ENCODE measurements around the gene M1AP. TPM values are rescaled to one million over a fixed set of nuclear protein-coding genes. Genes with fewer than 3 reads are reported as not detected.

M1AP gene
- total RNA-seq, 1 donor from 2014 or later: 0.10 TPM

DNA sequence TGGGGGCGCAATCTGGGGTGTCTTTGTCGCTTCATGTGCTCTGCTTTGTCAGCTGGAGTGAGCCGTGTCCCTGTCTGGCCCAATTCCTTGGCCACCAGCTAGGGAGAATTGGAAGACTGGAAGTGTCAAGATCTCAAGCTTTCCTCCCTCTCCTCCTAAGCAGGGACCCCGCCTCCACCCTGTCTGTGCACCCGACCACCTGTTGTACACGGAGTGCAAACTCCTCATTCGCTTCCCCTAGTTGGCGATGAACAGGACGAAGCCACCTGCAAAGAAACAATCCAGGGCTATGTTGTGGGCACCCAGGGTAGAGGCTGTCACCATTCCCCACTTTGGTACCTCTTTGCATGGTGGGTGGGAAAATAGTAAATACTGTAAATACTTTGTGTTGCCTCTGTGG, 120.4 kb downstream of the M1AP start:
- H3K4me3 Mint-ChIP-seq: peak overlapping the region; percentile 99
- no peak for DNase-seq (ENCODE audit: low spot score)
- no peaks in the 10 kb centered on the region for H3K9me3 Mint-ChIP-seq
- peaks cover 53% of the 10 kb centered on the region for H3K36me3 Mint-ChIP-seq (ENCODE audit: low read depth)
- no peaks in the 10 kb centered on the region for H3K27me3 Mint-ChIP-seq (ENCODE audit: insufficient read depth)
- intact Hi-C loops (cut with micrococcal nuclease): loop anchor here (2.0 kb wide), 1 partner anchor 431 kb away; the partner anchor contains the start of gene POLE4
- peak overlapping the region; percentile 88 for H3K27ac Mint-ChIP-seq
- H3K4me1 Mint-ChIP-seq (ENCODE audit: low read depth): peaks cover 54% of the 10 kb centered on the region

DNA sequence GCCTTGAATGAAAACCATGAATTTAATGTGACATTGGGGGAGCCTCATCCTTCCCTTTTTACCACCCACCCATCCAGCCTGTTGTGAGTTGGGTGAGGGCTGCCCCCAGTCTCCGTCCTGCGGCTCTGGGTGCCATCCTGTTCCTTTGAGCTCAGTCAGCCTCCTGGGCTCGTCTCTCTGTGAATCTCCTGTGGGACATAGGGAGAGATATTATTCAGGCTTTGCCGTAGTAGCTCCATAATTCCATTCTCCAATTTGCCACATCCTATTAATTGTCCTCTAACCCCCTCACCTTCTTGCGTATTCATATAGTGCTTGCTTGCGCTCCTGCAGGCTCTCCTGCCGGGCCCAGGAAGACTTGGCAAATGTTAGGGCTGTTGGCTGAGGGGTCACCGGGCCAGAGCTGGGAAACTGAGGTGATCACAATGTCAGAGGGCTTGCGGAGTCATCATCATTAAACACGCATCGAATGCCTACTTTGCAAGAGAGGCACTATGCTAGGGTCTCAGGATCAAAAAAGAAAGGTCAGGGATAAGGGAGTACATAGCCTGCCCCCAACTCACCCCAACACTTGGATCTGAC, 121.4 kb downstream of the M1AP start:
- H3K4me1 Mint-ChIP-seq (ENCODE audit: low read depth): peaks cover 52% of the 10 kb centered on the region
- no peak overlapping the region for H3K27ac Mint-ChIP-seq
- H3K27me3 Mint-ChIP-seq (ENCODE audit: insufficient read depth): no peaks in the 10 kb centered on the region
- intact Hi-C loops (cut with micrococcal nuclease): no loop called here
- no peaks in the 10 kb centered on the region for H3K9me3 Mint-ChIP-seq
- H3K36me3 Mint-ChIP-seq (ENCODE audit: low read depth): peaks cover 44% of the 10 kb centered on the region
- DNase-seq (ENCODE audit: low spot score): no peak
- peak overlapping the region; percentile 99 for H3K4me3 Mint-ChIP-seq

DNA sequence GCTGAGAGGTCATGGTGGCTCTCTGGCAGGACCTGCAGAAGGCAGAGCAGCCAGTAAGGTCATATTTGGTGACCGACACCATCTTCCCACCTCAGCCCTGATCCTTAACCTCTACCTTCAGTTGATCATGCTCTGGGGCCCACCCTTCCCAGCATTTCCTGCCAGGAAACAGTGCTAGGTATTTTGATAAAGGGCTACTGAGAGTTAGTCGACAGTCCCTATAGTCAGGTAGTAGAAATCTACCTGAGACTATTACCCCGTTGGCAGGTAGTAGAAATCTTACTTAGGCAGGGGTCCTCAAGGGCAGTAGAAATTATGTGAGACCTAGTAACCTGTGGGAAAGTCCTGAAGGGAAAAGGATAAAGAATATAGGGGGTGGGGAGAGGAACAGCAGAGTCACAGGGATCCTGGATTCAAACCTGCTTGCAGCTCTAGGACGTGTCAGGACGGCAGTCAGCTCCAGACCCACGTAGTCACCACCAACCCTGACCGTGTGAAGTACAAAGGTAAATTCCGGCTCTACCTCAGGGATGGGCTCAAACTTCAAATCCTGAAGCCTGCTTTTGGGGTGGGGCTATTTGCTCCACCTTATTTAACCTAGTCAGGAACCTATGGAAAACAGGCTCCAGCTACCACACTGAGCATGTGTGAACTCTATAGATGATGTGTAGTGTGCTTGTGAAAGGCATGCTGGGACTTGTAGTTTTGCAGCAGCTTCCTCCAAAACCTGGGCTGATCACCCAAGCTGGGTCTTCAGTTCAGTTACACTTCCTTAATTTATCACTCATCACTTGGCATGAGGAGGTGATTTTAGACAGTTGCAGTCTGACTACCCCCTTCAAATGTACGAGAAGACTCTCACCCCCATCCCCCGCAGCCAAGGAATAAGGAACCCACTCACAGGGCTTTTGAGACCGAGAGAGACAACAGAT, 122.1 kb downstream of the M1AP start, which contains the start of gene DQX1:
DQX1 (minus strand) TSS at position 515 of the 932 bp plus-strand sequence; CDS start at position 13, 502 bp downstream.
- Mint-ChIP-seq H3K27ac (peak within 1 kb of the TSS; percentile 64), H3K9me3 (no peaks in the 10 kb centered on the region), H3K4me1 (ENCODE audit: low read depth) (peaks cover 45% of the 10 kb centered on the region), H3K4me3 (peak within 1 kb of the TSS; percentile 99), H3K27me3 (ENCODE audit: insufficient read depth) (peaks cover 2% of the 10 kb centered on the region), H3K36me3 (ENCODE audit: low read depth) (peaks cover 39% of the 10 kb centered on the region)
- no peak for DNase-seq (ENCODE audit: low spot score)
- intact Hi-C loops (cut with micrococcal nuclease): no loop called here

DNA sequence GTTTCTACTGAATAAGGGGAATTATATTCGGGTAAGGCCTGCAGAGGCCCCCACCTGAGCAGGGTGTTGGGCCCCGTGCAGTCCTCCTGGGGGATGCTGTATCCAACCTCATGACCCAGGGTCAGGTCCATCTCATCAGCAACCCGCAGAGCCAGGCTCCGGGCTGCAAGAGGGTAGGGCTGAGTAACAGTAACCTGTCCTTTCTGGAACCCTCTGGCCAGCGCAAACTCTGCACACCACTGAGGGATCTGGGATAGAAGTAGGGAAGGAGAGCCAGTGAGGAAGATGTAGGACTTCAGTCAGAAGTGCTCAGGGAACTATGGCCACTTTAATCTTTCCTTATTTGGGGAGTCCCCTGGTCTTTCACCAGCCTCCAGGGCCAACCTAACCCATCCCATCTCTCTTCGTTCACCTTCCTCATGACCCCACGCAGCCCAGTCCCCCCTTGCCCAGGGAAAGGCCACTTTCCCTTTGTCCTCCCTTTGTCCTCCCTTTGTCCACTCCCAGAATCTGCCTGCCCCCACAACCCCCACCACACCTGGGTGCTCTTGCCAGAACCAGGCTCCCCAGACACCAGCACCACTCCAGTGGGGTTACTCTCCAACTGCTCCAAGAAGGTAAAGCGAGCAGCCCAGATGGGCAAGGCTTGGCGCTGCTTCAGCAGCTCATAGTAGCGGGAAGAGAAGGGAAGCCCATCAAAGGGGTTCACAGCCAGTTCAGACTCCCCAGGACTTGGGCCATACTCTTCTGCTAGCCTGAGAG, 123.0 kb downstream of the M1AP start:
- no peak for DNase-seq (ENCODE audit: low spot score)
- Mint-ChIP-seq H3K9me3 (no peaks in the 10 kb centered on the region), H3K36me3 (ENCODE audit: low read depth) (peaks cover 37% of the 10 kb centered on the region), H3K4me3 (no peak overlapping the region), H3K27me3 (ENCODE audit: insufficient read depth) (peaks cover 7% of the 10 kb centered on the region), H3K4me1 (ENCODE audit: low read depth) (peaks cover 39% of the 10 kb centered on the region), H3K27ac (no peak overlapping the region)
- intact Hi-C loops (cut with micrococcal nuclease): no loop called here

DNA sequence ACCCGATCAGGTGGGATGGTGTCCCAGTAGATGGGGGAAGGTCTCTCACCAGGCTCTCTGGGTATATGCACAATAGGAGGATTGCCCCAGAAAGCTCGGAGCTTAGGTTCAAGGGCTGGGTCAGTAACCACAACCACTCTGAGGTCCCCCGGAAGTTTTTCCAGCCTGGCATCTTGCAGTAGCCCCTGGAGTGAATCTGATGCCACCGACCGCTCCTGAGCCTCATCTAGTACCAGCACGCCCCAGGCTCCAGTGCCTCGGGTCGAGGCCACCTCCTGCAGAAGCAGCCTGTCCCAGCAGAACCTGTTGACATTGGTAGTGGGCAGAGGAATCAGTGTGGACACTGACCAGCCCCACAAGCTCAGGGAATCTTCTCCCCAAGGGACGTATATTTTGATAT, 124.1 kb downstream of the M1AP start:
- peaks cover 39% of the 10 kb centered on the region for H3K4me1 Mint-ChIP-seq (ENCODE audit: low read depth)
- H3K36me3 Mint-ChIP-seq (ENCODE audit: low read depth): peaks cover 36% of the 10 kb centered on the region
- no peaks in the 10 kb centered on the region for H3K9me3 Mint-ChIP-seq
- intact Hi-C loops (cut with micrococcal nuclease): no loop called here
- peaks cover 9% of the 10 kb centered on the region for H3K27me3 Mint-ChIP-seq (ENCODE audit: insufficient read depth)
- no peak for DNase-seq (ENCODE audit: low spot score)
- H3K27ac Mint-ChIP-seq: no peak overlapping the region
- no peak overlapping the region for H3K4me3 Mint-ChIP-seq

DNA sequence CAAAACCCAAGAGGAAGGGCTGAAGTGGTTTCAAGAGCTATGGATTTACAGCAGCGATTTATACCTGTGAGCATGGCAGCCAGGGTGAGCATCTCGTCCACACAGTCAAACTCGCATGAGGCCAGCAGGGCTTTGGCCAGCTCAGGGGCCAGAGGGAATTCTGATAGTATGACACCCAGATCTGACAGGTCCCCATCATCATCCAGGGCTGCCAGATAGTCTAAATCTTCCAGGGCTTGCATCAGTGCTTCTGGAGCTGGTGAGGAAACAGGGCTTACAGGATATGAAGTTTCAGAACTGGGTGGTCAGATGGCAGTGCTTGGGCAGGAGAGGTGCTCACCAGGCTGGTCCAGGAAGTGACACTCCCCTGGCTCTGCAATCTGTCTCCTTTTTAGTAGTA, 125.6 kb downstream of the M1AP start:
- Mint-ChIP-seq H3K4me1 (ENCODE audit: low read depth) (peaks cover 27% of the 10 kb centered on the region), H3K27me3 (ENCODE audit: insufficient read depth) (peaks cover 24% of the 10 kb centered on the region), H3K4me3 (no peak overlapping the region), H3K36me3 (ENCODE audit: low read depth) (peaks cover 27% of the 10 kb centered on the region), H3K9me3 (no peaks in the 10 kb centered on the region), H3K27ac (no peak overlapping the region)
- no peak for DNase-seq (ENCODE audit: low spot score)
- intact Hi-C loops (cut with micrococcal nuclease): no loop called here

DNA sequence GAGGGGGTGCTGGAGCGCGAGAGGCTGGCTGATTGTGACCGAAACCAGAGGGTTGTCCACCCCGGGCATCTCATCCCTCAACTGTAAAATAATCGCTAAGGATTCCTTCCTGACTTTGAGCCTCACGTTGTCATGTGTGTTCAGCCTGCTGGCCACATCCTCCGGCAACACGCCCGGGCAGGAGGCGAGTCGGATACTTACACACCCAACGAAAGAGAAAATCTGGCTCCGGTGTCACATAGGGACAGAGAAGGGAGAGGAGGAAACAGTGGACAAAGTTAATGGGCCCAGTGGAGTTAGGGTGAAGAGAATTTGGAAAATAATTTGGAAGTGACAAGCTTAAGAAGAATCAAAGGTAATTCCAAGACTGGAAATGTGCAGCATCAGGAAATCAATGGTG, 131.5 kb downstream of the M1AP start:
- Mint-ChIP-seq H3K4me3 (peak overlapping the region; percentile 81), H3K4me1 (ENCODE audit: low read depth) (peaks cover 16% of the 10 kb centered on the region), H3K27me3 (ENCODE audit: insufficient read depth) (peaks cover 61% of the 10 kb centered on the region), H3K27ac (no peak overlapping the region), H3K9me3 (no peaks in the 10 kb centered on the region), H3K36me3 (ENCODE audit: low read depth) (peaks cover 12% of the 10 kb centered on the region)
- intact Hi-C loops (cut with micrococcal nuclease): loop anchor here (1.0 kb wide), 2 partner anchors 9 to 13 kb away; partner anchors contain the start of genes AUP1, HTRA2 and PCGF1
- no peak for DNase-seq (ENCODE audit: low spot score)

DNA sequence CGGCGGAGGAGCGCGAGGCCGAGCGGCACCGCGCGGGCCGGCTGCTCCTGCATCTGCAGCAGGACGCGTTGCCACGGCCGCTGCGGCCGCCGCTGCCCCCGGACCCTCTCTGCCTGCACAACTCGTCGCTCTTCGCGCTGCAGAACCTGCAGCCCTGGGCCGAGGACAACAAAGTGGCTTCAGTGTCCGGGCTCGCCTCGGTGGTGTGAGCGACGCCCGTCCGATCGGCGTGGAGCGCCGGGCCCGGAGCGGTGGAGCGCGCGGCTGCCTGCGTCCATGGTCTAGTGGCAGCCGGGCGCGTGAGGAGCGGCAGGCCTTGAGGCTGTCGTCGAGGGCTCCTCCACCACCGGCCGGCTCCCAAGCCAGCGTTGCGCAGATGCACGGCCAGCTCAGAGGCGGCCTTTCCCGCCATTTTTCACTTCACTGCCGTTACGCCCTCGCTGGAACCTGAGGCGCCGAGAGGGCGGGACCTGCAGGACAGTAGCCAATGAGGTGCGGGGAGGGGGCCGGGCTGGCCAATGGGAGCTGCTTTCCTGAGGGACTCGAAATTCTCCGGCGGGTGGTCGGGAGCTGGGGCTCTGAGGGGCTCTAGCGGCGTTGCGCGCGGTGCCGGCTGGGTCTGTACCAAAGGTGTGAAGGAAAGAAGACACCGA, 132.0 kb downstream of the M1AP start:
- peak overlapping the region; percentile 81 for H3K4me3 Mint-ChIP-seq
- DNase-seq (ENCODE audit: low spot score): peak; percentile 72
- H3K36me3 Mint-ChIP-seq (ENCODE audit: low read depth): peaks cover 12% of the 10 kb centered on the region
- no peak overlapping the region for H3K27ac Mint-ChIP-seq
- peaks cover 16% of the 10 kb centered on the region for H3K4me1 Mint-ChIP-seq (ENCODE audit: low read depth)
- intact Hi-C loops (cut with micrococcal nuclease): loop anchor here (1.0 kb wide), 2 partner anchors 9 to 13 kb away; partner anchors contain the start of genes AUP1, HTRA2 and PCGF1
- peaks cover 65% of the 10 kb centered on the region for H3K27me3 Mint-ChIP-seq (ENCODE audit: insufficient read depth)
- no peaks in the 10 kb centered on the region for H3K9me3 Mint-ChIP-seq

DNA sequence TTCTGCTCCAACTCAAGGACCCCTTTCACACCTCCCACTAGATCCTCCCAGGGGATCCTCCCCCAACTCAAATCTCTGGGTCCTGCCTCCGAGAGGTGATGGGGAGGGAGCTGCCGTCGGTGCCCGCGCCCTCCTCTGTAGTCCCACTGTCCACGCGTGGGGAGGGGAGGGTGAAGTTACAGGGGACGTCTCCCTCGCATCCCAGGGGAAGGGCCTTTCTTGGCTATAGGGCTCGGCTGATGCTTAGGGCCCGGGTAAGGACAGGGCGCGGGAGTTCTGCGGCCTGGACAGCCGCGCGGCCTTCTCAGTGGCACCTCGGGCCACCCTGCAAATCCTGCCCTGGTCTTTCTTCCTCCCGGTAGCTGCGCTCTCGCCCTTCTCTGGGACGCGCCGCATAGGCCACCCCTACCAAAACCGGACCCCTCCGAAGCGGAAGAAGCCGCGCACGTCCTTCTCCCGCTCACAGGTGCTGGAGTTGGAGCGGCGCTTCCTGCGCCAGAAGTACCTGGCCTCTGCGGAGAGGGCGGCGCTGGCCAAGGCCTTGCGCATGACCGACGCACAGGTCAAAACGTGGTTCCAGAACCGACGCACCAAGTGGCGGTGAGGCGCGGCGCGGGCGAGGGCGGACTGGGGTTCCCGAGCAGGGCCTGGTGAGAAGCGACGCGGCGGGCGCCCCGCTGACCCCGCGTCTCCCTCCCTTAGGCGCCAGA, 132.7 kb downstream of the M1AP start:
- Mint-ChIP-seq H3K4me1 (ENCODE audit: low read depth) (peaks cover 16% of the 10 kb centered on the region), H3K9me3 (no peaks in the 10 kb centered on the region), H3K27me3 (ENCODE audit: insufficient read depth) (peaks cover 66% of the 10 kb centered on the region), H3K27ac (peak overlapping the region; percentile 49), H3K4me3 (peak overlapping the region; percentile 77), H3K36me3 (ENCODE audit: low read depth) (peaks cover 12% of the 10 kb centered on the region)
- DNase-seq (ENCODE audit: low spot score): no peak
- intact Hi-C loops (cut with micrococcal nuclease): no loop called here

DNA sequence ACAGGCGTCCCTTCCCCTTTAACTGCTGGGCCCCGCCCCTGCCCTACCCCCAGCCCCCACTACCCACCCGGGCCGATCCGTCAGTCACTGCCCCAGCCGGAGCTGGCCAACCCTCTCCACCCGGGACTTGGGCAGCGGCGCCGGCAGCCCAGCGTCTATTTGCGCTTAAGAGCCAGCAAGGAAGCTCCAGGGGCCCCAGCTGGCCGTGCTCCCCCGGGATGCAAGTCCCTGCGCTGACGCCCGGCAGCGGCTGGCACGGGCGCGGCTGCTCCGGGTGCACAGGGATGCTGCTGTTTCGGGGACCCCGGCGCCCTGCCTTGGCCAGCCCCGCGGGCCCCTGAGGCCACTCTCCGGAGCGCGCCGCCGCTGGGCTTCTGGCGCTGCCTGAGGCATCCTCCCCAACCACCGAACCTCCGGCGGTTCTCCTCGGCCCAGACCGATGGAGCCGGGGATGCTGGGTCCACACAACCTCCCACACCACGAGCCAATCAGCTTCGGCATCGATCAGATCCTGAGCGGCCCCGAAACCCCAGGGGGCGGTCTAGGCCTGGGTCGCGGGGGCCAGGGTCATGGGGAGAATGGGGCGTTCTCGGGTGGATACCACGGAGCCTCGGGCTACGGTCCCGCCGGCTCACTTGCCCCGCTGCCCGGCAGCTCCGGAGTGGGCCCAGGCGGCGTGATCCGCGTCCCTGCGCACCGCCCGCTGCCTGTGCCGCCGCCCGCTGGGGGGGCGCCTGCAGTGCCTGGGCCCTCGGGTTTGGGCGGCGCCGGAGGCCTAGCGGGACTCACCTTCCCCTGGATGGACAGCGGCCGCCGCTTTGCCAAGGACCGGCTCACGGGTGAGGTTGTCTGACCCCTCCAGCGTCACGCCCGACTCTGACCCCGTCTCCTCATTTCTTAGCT, 133.5 kb downstream of the M1AP start, which contains the start of gene TLX2:
TLX2 (plus strand) TSS at position 83 of the 903 bp plus-strand sequence; CDS start at position 440, 357 bp downstream.
- H3K4me1 Mint-ChIP-seq (ENCODE audit: low read depth): peaks cover 16% of the 10 kb centered on the region
- peak within 1 kb of the TSS; percentile 49 for H3K27ac Mint-ChIP-seq
- no peak for DNase-seq (ENCODE audit: low spot score)
- peak within 1 kb of the TSS; percentile 77 for H3K4me3 Mint-ChIP-seq
- H3K27me3 Mint-ChIP-seq (ENCODE audit: insufficient read depth): peaks cover 63% of the 10 kb centered on the region
- H3K36me3 Mint-ChIP-seq (ENCODE audit: low read depth): peaks cover 10% of the 10 kb centered on the region
- no peaks in the 10 kb centered on the region for H3K9me3 Mint-ChIP-seq
- intact Hi-C loops (cut with micrococcal nuclease): loop anchor here (1.0 kb wide), 1 partner anchor 16 kb away; no protein-coding TSS in a partner anchor
